ENCODE data around the gene NCAPH2.

- TF ChIP-seq, protein P1, sequence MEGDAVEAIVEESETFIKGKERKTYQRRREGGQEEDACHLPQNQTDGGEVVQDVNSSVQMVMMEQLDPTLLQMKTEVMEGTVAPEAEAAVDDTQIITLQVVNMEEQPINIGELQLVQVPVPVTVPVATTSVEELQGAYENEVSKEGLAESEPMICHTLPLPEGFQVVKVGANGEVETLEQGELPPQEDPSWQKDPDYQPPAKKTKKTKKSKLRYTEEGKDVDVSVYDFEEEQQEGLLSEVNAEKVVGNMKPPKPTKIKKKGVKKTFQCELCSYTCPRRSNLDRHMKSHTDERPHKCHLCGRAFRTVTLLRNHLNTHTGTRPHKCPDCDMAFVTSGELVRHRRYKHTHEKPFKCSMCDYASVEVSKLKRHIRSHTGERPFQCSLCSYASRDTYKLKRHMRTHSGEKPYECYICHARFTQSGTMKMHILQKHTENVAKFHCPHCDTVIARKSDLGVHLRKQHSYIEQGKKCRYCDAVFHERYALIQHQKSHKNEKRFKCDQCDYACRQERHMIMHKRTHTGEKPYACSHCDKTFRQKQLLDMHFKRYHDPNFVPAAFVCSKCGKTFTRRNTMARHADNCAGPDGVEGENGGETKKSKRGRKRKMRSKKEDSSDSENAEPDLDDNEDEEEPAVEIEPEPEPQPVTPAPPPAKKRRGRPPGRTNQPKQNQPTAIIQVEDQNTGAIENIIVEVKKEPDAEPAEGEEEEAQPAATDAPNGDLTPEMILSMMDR (IDR thresholded peaks at IDR 0.05): no peak
- TF ChIP-seq POLR2A (IDR thresholded peaks at IDR 0.05) (no peak), POLR2AphosphoS5 (IDR thresholded peaks at IDR 0.05) (no peak)
Measured at GRCh38 chr22:50467773-50468440, 40.1 kb upstream of the NCAPH2 start.
